HG02763 (cell line): ENCODE results near the gene CYP2W1.

Experiments used
- ATAC-seq: cut with Tn5 transposase; IDR thresholded peaks from one replicate; pipeline ENCODE4 v1.9.1; 2021; ENCODE audit warnings: mild to moderate bottlenecking, moderate library complexity; ENCODE audit not compliant: unreplicated experiment

The CYP2W1 gene

DNA sequence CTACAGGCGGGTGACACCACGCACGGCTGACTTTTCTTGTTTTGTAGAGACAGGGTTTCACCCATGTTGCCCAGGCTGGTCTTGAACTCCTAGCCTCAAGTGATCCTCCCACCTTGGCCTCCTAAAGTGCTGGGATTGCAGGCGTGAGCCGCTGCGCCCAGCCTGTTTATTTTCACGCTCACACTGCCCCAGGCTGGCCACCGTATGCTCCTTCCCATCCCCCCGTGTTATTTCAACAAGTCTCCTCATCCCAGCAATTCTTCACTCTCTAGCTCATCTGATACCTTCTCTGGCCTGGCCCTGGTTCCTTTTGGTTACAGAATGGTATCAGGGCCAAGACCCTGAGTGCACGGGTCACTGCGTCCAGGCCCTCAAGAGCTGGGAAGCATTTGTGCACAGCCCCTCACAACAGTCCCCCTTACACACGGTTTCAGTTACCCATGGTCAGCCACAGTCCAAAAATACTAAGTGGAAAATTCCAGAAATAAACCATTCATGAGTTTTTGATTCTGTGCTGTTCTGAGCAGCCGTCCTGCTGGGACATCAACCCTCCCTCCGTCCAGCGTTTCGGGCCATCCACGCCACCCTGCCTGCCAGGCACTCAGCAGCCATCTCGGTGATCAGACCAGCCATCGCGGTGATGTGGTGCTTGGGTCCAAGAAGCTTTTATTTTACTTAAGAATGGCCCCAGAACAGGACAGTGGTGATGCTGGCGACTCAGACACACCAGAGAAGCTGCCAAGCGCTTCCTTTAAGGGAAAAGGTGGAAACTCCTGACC is 16.5 kb upstream of the CYP2W1 start:
- ATAC-seq: no peak

DNA sequence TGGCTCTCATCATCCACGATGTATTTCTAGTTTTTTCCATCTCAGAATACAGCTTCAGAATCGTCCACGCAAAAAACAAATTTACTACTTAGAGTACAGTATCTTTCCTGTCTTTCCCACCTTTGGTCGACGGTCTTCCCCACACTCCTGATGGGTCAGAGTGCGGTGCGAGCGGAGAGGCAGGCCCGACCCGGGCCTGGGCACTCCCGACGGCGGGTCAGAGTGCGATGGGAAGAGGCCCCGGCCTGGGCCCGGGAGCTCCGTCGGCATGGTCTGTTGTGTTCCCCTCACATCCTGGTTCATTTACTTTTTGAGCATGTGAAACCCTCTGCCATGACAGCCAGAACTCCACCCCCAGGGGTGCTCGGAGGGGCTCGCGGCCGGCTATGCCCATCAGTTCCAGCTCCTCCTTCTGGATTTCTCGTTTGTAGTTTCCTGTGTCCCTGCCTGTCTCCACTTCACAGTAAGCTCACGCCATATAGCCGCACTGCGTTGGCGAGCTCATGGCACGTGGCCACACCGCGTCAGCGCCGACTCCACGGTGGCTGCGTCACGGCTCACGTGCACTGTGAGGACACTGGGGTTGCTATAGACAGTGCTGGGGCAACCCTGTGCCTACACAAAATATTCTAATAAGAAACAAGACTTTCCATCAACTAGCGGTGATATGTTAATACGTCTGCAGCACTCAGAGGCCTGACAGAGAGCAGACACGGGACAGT is 15.5 kb upstream of the CYP2W1 start:
- no peak for ATAC-seq

DNA sequence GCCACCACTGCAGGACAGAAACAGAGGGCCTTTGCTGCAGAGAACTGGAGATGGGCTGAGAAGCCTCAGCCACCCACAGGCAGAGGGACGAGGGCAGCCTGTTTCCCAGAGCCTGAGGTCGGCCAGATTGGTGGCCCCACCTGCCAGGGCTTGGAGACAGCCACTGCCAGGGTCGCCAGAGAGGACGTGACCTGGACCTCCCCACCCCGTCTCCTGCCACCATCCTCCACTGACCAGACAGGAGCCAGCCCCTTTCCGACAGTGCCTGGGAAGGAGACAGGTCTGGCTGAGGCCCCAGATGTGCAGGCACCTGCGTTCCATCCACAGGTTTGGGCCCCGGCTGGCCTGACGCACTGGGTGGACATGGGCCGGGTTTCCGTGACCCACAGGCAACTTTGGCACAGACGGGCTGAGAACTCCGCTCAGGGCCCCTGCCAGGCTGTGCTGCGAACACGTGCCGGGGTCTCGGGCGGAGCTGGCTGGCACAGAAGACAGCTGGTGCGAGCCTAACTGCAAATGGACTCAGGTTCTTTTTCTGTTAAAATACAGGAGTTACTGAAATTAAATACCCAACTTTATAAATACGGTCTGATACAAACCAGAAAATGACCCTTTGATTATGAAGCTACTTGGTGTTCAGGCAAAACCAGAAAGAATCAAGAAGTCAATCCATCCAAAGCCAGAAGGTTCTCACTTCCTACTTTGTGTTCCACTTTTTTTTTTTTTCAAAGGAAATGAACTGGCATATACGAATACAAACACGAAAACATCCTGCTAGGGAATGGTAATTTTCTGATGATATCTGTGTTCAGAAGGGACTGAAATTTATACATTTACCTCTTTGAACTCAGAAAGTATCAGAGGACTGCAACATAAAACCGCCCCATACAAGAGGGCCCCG is 14.5 kb upstream of the CYP2W1 start:
- ATAC-seq: no peak

DNA sequence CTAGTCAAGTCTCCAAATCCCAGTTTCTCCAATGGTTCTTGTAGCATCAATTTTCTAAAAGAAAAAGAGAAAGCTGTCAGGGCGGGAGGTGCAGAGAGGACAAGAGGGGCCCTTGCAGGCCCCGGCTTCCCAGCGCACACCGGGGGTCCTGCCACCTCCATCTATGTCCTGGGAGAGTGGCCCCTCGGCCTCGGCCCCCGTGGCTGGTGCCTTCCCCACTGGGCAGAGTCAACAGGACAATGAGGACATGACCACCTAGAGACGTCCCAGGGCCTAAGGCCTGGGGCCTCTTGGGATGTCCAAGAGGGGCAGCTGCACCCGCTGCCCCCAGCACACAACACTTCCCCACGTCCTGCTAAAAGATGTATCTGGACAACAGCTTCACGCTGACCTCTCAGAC is 13.6 kb upstream of the CYP2W1 start:
- no peak for ATAC-seq

- ATAC-seq: no peak
These were observed 12.2 kb upstream of the CYP2W1 start for GRCh38 chr7:970744-971143.

GRCh38 chr7:972110-972509 is 10.9 kb upstream of the CYP2W1 start:
- ATAC-seq: no peak

- no peak for ATAC-seq
These were observed 10.2 kb upstream of the CYP2W1 start for GRCh38 chr7:972676-973309.

GRCh38 chr7:973312-973711 is 9.7 kb upstream of the CYP2W1 start:
- no peak for ATAC-seq

- ATAC-seq: no peak
These were observed 8.8 kb upstream of the CYP2W1 start for GRCh38 chr7:974172-974571.

DNA sequence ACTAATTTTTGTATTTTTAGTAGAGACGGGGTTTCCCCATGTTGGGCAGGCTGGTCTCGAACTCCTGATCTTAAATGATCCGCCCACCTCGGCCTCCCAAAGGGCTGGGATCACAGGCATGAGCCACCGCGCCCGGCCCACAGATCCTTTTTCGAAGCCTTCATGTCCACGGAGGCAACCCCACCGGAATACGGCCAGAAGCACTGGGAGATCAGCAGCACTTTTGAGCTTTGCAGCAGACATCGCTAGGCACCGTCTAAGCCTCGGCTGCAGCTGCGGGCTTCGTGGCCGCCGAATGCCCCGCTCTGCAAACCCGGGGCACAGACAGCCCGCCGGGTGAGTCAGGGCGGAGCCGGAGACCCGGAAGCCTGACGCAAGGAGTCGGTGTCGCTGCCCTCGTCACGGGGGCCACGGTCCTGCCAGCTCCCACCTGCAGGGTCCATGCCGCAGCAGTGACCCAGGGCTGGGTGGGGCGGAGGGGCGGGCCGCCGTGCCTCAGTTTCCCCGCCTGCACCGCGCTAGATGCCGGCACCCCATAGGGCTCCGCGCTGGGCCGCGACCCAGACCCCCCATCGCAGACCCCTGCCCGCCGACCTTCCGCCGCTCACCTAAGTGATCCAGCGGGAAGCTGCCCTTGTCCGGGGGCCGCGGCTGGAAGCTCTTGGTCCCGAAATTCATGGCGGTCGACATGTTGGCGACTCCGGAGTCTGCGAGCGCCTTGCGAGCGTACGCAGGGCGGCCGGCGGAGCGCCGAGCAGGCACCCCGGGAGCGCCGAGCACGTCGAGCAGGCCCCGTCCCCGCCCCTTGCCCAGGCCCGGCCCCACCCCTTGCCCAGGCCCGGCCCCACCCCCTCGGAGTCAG is 7.9 kb upstream of the CYP2W1 start, which contains the start of gene COX19:
TSS of gene COX19 (minus strand) at position 730 of the 862 bp plus-strand sequence. CDS start at position 690, 40 bp downstream.
- peak; percentile 72 for ATAC-seq

- ATAC-seq: no peak
These were observed 7.1 kb upstream of the CYP2W1 start for GRCh38 chr7:975702-976473.

DNA sequence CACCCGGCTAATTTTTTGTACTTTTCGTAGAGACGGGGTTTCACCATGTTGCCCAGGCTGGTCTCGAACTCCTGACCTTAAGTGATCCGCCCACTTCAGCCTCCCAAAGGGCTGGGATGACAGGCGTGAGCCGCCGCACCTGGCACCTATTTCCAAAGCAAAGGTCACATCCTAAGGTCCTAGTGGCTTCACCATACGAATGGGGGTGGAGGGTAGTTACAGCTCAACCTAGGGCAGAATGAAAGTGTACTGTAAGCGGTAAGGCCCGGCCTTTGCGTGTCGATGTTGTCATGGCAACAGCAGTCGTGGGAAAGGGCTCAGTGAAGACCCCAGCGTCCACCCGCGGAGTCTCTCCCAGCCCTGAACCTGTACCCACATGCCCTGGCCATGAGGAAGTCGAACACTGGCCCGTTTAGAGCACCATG is 6.1 kb upstream of the CYP2W1 start:
- no peak for ATAC-seq

- ATAC-seq: no peak
These were observed 5.5 kb upstream of the CYP2W1 start for GRCh38 chr7:977326-978048.

DNA sequence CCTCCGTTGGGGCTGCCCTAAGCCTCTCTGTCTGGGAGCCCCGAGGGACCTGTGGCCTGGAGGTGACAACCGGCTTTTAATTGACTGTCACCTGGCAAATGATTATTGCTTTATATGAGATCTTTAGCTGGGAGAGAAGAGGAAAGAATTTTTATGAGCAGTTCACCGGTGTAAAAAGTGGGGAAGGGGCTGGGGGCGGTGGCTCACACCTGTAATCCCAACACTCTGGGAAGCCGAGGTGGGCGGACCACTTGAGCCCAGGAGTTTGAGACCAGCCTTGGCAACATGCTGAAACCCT is 5.0 kb upstream of the CYP2W1 start:
- ATAC-seq: no peak

- ATAC-seq: no peak
These were observed 4.4 kb upstream of the CYP2W1 start for GRCh38 chr7:978416-979091.

DNA sequence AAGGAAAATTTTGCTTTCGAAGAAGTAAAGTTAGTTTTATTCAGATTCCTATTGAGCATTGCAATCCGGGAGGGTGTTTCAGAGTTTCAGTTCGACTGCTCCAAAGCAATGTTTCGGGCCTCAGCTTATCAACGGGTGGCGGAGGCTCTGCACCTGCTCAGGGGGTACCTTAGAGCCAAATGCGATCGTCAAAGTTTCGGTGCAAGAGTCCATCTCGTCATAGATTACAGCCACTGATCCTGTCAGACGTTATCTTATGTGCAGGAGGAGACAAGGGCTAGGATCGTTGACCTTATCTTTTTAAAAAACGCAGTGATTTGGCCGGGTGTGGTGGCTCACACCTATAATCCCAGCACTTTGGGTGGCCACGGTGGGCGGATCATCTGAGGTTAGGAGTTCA is 3.8 kb upstream of the CYP2W1 start:
- ATAC-seq: no peak

GRCh38 chr7:979886-980571 is 3.0 kb upstream of the CYP2W1 start:
- ATAC-seq: no peak
